Pulmonary artery endothelial cell (primary cell): Measurements from ENCODE around the gene P3H2. TPM values are rescaled to one million over a fixed set of nuclear protein-coding genes. Genes with fewer than 3 reads are reported as not detected.

Source experiments
- DNase-seq: peaks from one replicate; pipeline ENCODE4 v3.0.0-alpha.2; 2011; ENCODE audit warnings: low read depth, low spot score
- total RNA-seq: library from RNA; depleted of rRNA; stranded (reverse); fragments of >200 nt; gene quantifications from 2 replicates; pipeline ENCODE4 v1.2.3, GENCODE V29; 2014

Gene P3H2
- total RNA-seq, 1 donor from 2014 or later: 1.3 TPM

- DNase-seq: no peak
Measured at GRCh38 chr3:190018460-190018859, 102.2 kb downstream of the P3H2 start.

DNA sequence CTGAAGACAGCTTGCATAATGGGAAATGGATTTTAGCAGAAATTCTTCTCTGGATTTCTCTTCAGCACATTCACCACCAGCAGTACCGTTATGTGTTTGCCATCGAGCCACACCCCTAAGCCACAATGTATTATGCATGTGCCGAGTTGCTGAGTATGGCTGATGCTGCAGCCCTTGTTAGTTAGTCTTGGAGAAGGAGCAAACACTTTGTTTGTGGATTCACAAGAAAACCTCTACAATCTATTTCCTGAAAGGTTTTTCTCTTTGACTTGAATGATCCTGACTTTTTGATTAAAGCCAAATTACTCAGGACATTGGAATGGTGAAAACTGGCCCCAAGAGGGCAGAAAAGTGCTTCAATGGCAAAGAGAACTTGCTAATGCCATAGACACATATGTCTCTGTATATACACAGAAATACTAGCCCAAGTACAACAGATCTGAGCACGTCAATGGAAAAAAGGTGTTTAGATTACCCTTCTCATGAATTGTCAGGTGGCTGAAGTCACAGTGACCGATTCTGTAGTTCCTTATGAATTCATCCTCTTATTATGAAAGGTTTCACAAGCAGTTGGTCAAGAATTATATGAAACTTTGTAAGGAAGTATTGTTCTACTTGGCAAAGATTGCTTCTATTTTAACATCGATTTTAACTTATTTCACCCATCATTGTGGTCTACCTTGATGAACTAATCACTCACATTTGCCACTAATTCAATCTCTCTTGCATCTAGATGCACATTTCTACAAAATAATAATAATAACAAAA, 103.0 kb downstream of the P3H2 start:
- DNase-seq: peak; percentile 39

GRCh38 chr3:190016966-190017365, 103.7 kb downstream of the P3H2 start:
- DNase-seq: no peak

- no peak for DNase-seq
Measured at GRCh38 chr3:190014940-190015339, 105.8 kb downstream of the P3H2 start.

GRCh38 chr3:190013943-190014924, 106.5 kb downstream of the P3H2 start:
- DNase-seq: no peak

DNA sequence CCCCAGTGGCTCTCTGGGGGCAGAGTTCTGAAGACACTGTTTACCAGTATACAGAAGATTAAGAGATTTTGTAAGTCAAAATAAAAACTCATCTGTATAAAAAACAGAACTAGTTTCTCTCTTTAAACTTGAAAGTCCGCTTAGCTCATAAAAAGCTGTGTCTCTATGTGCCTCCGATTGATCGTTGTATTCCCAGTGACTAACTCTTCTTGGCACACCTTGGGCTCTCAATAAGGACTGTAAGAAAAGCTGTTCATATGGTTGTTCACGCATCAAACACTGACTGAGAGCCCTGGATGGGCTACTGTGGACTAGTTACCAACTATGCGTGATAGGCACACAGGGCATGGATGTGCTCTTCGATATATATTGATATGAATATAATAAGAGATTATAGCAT, 107.9 kb downstream of the P3H2 start:
- DNase-seq: no peak

GRCh38 chr3:190012314-190012782, 108.3 kb downstream of the P3H2 start:
- peak; percentile 5 for DNase-seq

DNA sequence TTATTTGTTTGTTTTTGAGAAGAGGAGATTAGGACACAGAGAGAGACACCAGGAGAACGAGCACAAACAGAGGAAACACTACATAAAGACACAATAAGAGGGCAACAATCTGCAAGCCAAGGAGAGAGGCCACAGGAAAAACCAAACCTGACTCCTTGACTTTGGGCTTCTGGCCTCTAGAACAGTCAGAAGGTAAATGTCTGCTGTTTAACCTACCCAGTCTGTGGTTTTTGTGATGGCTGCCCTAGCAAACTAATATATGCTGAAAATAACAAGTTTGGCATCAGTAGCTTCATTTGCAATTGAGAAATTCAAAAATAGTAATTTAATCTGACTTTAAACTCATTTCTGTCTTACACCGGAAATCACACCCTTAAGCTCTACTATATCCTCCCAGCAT, 110.2 kb downstream of the P3H2 start:
- no peak for DNase-seq

DNA sequence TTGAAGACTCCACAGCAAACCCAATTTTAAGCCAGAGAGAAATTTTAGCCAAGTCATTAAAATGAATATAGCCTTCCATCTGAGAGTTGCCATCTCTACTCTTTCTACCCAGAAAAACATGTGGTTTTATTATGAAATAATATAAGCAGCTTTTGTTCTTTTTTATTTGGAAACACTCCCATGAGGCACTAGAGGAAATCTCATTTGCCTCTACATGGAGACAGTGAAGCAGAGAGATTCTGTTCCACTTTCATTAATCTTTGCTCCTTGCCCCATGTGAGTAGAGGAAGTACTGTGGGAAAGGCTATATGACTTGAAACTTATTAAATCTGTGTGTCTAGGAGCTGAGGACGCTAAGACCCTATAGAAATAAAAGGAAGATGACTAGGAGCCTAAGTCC, 111.1 kb downstream of the P3H2 start:
- DNase-seq: no peak

DNA sequence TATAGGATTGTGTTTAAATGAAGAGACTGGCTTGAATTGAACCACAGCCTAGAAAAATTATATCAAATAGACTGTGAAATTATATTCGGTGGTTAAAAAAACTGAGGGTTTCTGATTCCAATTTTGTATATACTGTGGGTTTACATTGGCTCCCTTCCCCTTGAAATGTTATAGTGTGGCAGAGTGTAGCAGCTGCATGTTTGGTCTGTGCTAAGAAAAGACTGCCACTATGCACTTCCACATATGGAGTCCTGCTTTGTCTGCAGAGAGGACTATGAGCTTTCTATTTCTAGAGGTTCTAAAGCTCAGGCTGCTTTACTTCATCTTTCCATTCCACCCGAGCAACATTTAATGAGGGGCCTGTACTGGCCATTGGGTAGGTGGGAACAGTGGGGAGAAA, 112.3 kb downstream of the P3H2 start:
- DNase-seq: no peak

DNA sequence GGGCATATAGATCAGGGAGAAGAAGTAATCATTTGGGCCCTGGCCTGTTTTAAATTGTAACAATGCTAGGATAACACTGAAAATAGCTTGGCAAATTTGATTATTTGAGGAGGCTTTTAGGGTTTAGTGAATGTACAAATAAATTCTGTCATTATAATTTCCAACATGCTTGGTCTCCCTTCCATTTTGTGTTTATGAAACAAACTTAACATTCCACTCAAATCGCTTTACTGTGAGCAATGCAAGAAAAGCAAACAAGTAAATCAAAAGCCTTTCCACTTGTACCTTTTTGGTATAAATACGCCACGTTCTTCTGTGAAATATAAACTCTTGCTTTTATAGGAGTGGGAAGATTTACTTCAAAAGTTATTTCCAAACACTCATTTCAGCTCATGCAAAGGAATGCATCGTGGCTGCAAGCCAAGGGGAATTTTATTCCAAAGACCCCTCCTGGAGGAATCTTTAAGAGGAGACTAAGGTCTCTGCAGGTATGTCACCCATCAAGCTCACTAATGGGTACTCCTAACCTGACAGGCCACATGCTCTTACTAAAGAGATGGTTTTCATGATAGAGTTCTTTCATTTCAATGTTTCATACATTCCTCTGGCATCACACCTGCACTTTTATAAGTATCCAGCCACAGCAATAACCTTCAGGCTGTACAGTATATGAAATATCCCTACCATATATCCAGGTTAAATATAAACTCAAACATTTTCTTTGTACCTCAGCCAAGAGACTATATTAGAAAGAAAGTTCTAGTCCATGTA, 115.2 kb downstream of the P3H2 start:
- no peak for DNase-seq

- no peak for DNase-seq
Measured at GRCh38 chr3:190004656-190005055, 116.0 kb downstream of the P3H2 start.

GRCh38 chr3:190003681-190004123, 117.0 kb downstream of the P3H2 start:
- peak; percentile 91 for DNase-seq

DNA sequence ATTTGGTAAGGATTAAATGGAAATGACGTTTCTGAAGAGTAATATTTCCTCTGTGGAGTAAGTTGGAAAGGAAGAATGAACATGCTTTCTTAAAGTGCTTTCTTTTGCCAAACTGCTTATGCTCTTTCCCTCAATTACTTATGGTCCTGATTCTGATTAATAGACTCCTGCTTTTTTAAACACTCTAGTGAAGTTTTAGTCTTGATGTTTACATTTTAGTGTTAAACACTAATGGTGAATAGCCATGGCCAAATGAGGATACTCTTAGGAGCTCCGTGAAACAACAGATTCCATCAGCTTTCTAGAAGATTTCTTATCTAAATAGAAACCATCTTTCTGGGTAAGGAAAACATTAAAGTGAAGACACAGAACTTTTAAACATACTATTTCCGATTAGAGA, 117.6 kb downstream of the P3H2 start:
- no peak for DNase-seq

- no peak for DNase-seq
Measured at GRCh38 chr3:190001426-190001825, 119.3 kb downstream of the P3H2 start.

GRCh38 chr3:190000861-190001196, 119.9 kb downstream of the P3H2 start:
- no peak for DNase-seq

GRCh38 chr3:190000187-190000860, 120.4 kb downstream of the P3H2 start:
- no peak for DNase-seq

GRCh38 chr3:189999718-190000117, 121.0 kb downstream of the P3H2 start:
- no peak for DNase-seq

- no peak for DNase-seq
Measured at GRCh38 chr3:189995129-189995528, 125.6 kb downstream of the P3H2 start.

DNA sequence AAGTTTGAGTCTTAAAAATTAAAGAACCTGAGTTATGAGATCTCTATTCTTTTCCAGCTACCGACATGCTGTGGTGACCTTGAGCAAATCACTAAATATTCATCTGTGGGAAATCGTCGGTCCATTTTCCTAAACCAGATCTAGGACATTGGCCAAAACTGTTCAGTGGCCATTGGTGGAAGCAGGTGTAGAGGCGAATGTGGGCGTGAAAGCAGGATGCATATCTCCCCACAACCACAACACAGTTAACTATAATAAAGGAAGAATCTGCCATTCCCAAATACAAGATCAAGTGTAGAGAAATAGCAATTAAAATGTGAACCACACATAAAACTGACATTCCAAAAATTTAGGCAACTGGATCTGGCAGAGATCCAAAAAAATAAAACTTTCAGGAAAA, 129.9 kb downstream of the P3H2 start:
- DNase-seq: no peak

- DNase-seq: no peak
Measured at GRCh38 chr3:189988854-189989253, 131.8 kb downstream of the P3H2 start.
